ENCODE results near the gene PAX2. TPM values are rescaled to one million over a fixed set of nuclear protein-coding genes. Genes with fewer than 3 reads are reported as not detected.

PAX2 gene
- polyA plus RNA-seq, 3 donors: not detected

GRCh38 chr10:100858747-100859483, 113.5 kb downstream of the PAX2 start:
- Histone ChIP-seq H3K4me3 (replicated peaks in 1 of 3; ENCODE audit: low read depth in 2 of 3, low read length in 3 of 3) (no peak overlapping the region), H4K20me1 (ENCODE audit: insufficient read depth, low read length) (no peaks in the 10 kb centered on the region), H3K4me2 (replicated peaks; ENCODE audit: extremely low read depth, low read length, poor library complexity, severe bottlenecking) (no peak overlapping the region), H2AFZ (ENCODE audit: insufficient read depth, low read depth, low read length, poor library complexity, severe bottlenecking) (no peak overlapping the region), H3K27me3 (ENCODE audit: control insufficient read depth in 2 of 2, insufficient read depth in 2 of 2, low read length in 2 of 2) (peaks cover 4 to 16% of the 10 kb centered on the region in 2 donors), H3K36me3 (replicated peaks in 1 of 2; ENCODE audit: control insufficient read depth in 1 of 2, insufficient read depth in 2 of 2, low read length in 2 of 2) (no peaks in the 10 kb centered on the region), H3K4me1 (ENCODE audit: control insufficient read depth in 1 of 2, insufficient read depth in 2 of 2, low read length in 2 of 2) (no peaks in the 10 kb centered on the region), H3K79me2 (ENCODE audit: insufficient read depth, low read length) (no peaks in the 10 kb centered on the region), H3K27ac (ENCODE audit: low read depth in 1 of 2, low read length in 2 of 2) (no peak overlapping the region), H3K9me3 (replicated peaks in 1 of 2; ENCODE audit: control insufficient read depth in 1 of 2, insufficient read depth in 1 of 2, low read length in 2 of 2) (no peaks in the 10 kb centered on the region), H3K9ac (ENCODE audit: insufficient read depth, low read length, poor library complexity, severe bottlenecking) (no peak overlapping the region)
- no peak for TF ChIP-seq CTCF (IDR thresholded peaks at IDR 0.05)
- Mint-ChIP-seq H3K4me1 (no peaks in the 10 kb centered on the region), H3K9me3 (peaks cover 0 to 13% (median 0%) of the 10 kb centered on the region in 7 donors), H3K27me3 (ENCODE audit: low read depth in 3 of 3) (peaks cover 33 to 62% (median 35%) of the 10 kb centered on the region in 3 donors), H3K27ac (no peak overlapping the region), H3K36me3 (no peaks in the 10 kb centered on the region), H3K4me3 (peak overlapping the region in 1 of 2 donors; percentile 51)
- no peak for DNase-seq
- intact Hi-C loops (cut with micrococcal nuclease): no loop called here
- WGBS (ENCODE audit: insufficient coverage): 78% methylated on average over 14 of the region's 21 CpGs

GRCh38 chr10:100859484-100859763, 114.0 kb downstream of the PAX2 start:
- DNase-seq: no peak
- no peaks in the 10 kb centered on the region for H3K36me3 Mint-ChIP-seq
- Histone ChIP-seq H2AFZ (ENCODE audit: insufficient read depth, low read depth, low read length, poor library complexity, severe bottlenecking) (no peak overlapping the region), H3K9ac (ENCODE audit: insufficient read depth, low read length, poor library complexity, severe bottlenecking) (no peak overlapping the region), H3K79me2 (ENCODE audit: insufficient read depth, low read length) (no peaks in the 10 kb centered on the region), H3K27me3 (ENCODE audit: control insufficient read depth in 2 of 2, insufficient read depth in 2 of 2, low read length in 2 of 2) (peaks cover 4 to 16% of the 10 kb centered on the region in 2 donors), H4K20me1 (ENCODE audit: insufficient read depth, low read length) (no peaks in the 10 kb centered on the region), H3K27ac (ENCODE audit: low read depth in 1 of 2, low read length in 2 of 2) (no peak overlapping the region), H3K36me3 (replicated peaks in 1 of 2; ENCODE audit: control insufficient read depth in 1 of 2, insufficient read depth in 2 of 2, low read length in 2 of 2) (no peaks in the 10 kb centered on the region), H3K9me3 (replicated peaks in 1 of 2; ENCODE audit: control insufficient read depth in 1 of 2, insufficient read depth in 1 of 2, low read length in 2 of 2) (no peaks in the 10 kb centered on the region), H3K4me1 (ENCODE audit: control insufficient read depth in 1 of 2, insufficient read depth in 2 of 2, low read length in 2 of 2) (no peaks in the 10 kb centered on the region), H3K4me2 (replicated peaks; ENCODE audit: extremely low read depth, low read length, poor library complexity, severe bottlenecking) (no peak overlapping the region), H3K4me3 (replicated peaks in 1 of 3; ENCODE audit: low read depth in 2 of 3, low read length in 3 of 3) (no peak overlapping the region)
- H3K4me1 Mint-ChIP-seq: no peaks in the 10 kb centered on the region
- intact Hi-C loops (cut with micrococcal nuclease): no loop called here
- peaks cover 33 to 61% (median 34%) of the 10 kb centered on the region in 3 donors for H3K27me3 Mint-ChIP-seq (ENCODE audit: low read depth in 3 of 3)
- WGBS (ENCODE audit: insufficient coverage): 71% methylated on average over 4 of the region's 6 CpGs
- H3K4me3 Mint-ChIP-seq: no peak overlapping the region
- TF ChIP-seq CTCF (IDR thresholded peaks at IDR 0.05): no peak
- H3K9me3 Mint-ChIP-seq: peaks cover 0 to 13% (median 0%) of the 10 kb centered on the region in 7 donors
- H3K27ac Mint-ChIP-seq: no peak overlapping the region

Measured in CD14-positive monocyte (primary cell).